T-helper 2 cell treated with Interferon-gamma antibody and Interleukin-4, amounts not matched to agents 5 μg/mL and 100 μg/mL, for 36 hours (primary cell): Measurements from ENCODE around the gene POR.

Source experiments
- DNase-seq: peaks from one replicate; pipeline ENCODE4 v3.0.0; 2021; ENCODE audit warnings: low spot score
- H3K27ac Mint-ChIP-seq: one replicate; pipeline ENCODE4 v1.8.0; 2021; ENCODE audit warnings: mild to moderate bottlenecking, mixed read lengths
- H3K27me3 Mint-ChIP-seq: one replicate; pipeline ENCODE4 v1.8.0; 2021; ENCODE audit warnings: low read depth, mixed read lengths
- H3K36me3 Mint-ChIP-seq: one replicate; pipeline ENCODE4 v1.8.0; 2021; ENCODE audit warnings: low read depth, mixed read lengths
- H3K4me1 Mint-ChIP-seq: one replicate; pipeline ENCODE4 v1.8.0; 2021; ENCODE audit warnings: low read depth, mixed read lengths
- H3K4me3 Mint-ChIP-seq: one replicate; pipeline ENCODE4 v1.8.0; 2022; ENCODE audit warnings: mild to moderate bottlenecking, moderate library complexity, mixed read lengths
- H3K9me3 Mint-ChIP-seq: one replicate; pipeline ENCODE4 v1.8.0; 2021; ENCODE audit warnings: mixed read lengths

POR gene

DNA sequence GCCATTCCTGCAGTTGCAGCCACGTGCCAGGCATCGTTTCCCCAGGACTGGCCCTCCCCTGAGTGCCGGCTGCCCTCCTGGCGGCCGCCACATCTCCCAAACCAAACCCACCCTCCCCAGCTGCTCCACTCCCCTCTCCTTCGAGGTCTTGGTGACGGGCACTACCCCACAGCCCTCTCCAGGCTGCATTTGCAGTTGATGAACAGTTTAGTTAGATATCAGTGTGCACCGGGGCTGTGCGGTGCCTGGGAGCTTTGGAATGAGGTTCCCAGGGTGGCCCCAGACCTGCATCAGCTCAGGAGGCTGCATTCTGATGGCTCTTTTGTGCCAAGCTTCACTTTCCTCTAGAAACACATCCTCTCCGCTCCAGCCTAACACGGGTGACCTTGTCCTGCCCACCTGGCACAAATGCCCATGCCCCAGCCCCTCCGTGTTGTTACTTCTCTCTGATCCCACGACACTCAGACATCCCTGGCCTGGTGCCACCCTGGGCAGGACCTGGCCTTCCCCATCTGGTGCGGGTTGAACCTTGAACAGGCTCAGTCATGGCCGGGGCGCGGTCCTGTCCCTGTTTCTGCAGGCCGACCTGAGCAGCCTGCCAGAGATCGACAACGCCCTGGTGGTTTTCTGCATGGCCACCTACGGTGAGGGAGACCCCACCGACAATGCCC is 64.9 kb downstream of the POR start:
- H3K36me3 Mint-ChIP-seq, result peaks cover 6% of the 10 kb centered on the region
- no peaks in the 10 kb centered on the region for H3K9me3 Mint-ChIP-seq
- no peaks in the 10 kb centered on the region for H3K4me1 Mint-ChIP-seq

GRCh38 chr7:75980430-75981202 is 65.7 kb downstream of the POR start:
- Mint-ChIP-seq H3K27ac (no peak overlapping the region), H3K4me1 (no peaks in the 10 kb centered on the region), H3K4me3 (no peak overlapping the region), H3K27me3 (no peaks in the 10 kb centered on the region), H3K9me3 (no peaks in the 10 kb centered on the region), H3K36me3 (peaks cover 6% of the 10 kb centered on the region)
- no peak for DNase-seq

More for the DNA sequence above, 64.9 kb downstream of the POR start:
- Mint-ChIP-seq H3K27ac (no peak overlapping the region), H3K4me3 (no peak overlapping the region), H3K27me3 (no peaks in the 10 kb centered on the region)
- DNase-seq, result no peak

- H3K9me3 Mint-ChIP-seq, result no peaks in the 10 kb centered on the region
- no peaks in the 10 kb centered on the region for H3K27me3 Mint-ChIP-seq
- peaks cover 6% of the 10 kb centered on the region for H3K36me3 Mint-ChIP-seq
- no peak overlapping the region for H3K27ac Mint-ChIP-seq
- DNase-seq, result no peak
- H3K4me1 Mint-ChIP-seq, result no peaks in the 10 kb centered on the region
- H3K4me3 Mint-ChIP-seq, result no peak overlapping the region
Measured at GRCh38 chr7:75981203-75981452, 66.2 kb downstream of the POR start.

DNA sequence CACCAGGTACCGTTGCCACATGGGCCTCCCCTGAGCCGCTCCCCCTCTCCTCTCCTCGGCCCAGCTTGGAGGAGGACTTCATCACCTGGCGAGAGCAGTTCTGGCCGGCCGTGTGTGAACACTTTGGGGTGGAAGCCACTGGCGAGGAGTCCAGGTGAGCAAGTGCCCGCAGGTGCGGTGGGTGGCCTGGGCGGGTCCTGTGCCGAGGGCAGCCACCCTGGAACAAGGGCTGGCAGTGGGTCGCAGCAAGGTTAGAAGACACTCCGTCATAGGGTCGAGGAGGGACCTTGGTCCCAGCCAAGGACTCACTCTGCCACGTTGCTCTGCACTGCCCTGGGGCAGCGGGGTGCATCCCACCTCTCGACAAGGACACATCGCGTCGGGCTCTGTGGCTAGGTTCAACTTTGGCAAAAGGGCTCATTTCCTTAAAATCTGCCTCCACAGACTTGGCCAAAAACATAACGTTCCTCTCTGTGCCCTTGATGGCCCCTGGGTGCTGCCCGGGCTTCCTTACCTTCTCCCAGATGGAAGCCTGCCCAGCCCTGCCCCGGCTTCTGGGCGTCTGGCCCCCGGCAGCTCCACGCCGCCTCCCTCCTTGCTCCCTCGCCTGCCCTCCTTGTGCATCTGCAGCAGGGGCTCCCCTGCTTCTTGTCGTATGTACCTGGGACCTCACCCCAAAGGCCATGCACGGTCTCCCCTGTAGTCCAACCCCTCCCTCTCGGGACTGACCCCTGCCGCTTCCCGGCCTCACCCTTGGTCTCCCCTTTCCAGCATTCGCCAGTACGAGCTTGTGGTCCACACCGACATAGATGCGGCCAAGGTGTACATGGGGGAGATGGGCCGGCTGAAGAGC is 66.7 kb downstream of the POR start:
- Mint-ChIP-seq H3K4me3 (no peak overlapping the region), H3K9me3 (no peaks in the 10 kb centered on the region)

GRCh38 chr7:75982306-75983064 is 67.5 kb downstream of the POR start:
- Mint-ChIP-seq H3K27ac (no peak overlapping the region), H3K27me3 (no peaks in the 10 kb centered on the region), H3K36me3 (peaks cover 9% of the 10 kb centered on the region), H3K4me3 (no peak overlapping the region), H3K4me1 (no peaks in the 10 kb centered on the region), H3K9me3 (no peaks in the 10 kb centered on the region)
- no peak for DNase-seq

More for the DNA sequence above, 66.7 kb downstream of the POR start:
- Mint-ChIP-seq H3K27me3 (no peaks in the 10 kb centered on the region), H3K36me3 (peaks cover 7% of the 10 kb centered on the region), H3K27ac (no peak overlapping the region), H3K4me1 (no peaks in the 10 kb centered on the region)
- DNase-seq, result no peak

DNA sequence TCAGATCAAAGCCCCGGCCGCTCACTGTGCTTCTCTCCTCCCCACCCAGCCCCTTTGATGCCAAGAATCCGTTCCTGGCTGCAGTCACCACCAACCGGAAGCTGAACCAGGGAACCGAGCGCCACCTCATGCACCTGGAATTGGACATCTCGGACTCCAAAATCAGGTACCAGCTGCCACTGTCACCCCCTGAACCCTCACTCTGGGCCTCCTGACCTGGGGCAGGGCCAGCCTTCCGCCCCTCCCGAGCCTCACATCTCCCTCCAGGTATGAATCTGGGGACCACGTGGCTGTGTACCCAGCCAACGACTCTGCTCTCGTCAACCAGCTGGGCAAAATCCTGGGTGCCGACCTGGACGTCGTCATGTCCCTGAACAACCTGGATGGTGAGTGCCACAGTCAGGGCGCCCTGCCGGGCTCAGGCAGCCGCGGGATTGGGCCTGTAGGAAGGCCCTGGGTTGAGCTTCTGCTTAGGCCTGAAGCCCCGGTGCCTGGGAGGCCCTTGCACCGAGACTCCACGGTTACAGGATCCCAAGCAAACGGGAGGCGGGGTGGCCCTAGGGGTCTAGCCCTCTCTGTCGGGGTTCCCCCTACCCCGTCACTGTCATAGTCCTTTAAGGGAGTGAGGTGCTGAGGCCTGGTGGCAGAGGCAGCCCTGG is 68.6 kb downstream of the POR start:
- Mint-ChIP-seq H3K9me3 (no peaks in the 10 kb centered on the region), H3K36me3 (peaks cover 9% of the 10 kb centered on the region), H3K27ac (no peak overlapping the region), H3K4me3 (no peak overlapping the region), H3K4me1 (no peaks in the 10 kb centered on the region), H3K27me3 (no peaks in the 10 kb centered on the region)
- no peak for DNase-seq

GRCh38 chr7:75984130-75985008 is 69.4 kb downstream of the POR start:
- DNase-seq, result no peak
- H3K4me1 Mint-ChIP-seq, result no peaks in the 10 kb centered on the region
- H3K36me3 Mint-ChIP-seq, result peaks cover 9% of the 10 kb centered on the region
- no peak overlapping the region for H3K4me3 Mint-ChIP-seq
- no peaks in the 10 kb centered on the region for H3K27me3 Mint-ChIP-seq
- H3K27ac Mint-ChIP-seq, result no peak overlapping the region
- H3K9me3 Mint-ChIP-seq, result no peaks in the 10 kb centered on the region

GRCh38 chr7:75985009-75985517 is 70.1 kb downstream of the POR start:
- Mint-ChIP-seq H3K9me3 (no peaks in the 10 kb centered on the region), H3K36me3 (peaks cover 6% of the 10 kb centered on the region), H3K4me3 (no peak overlapping the region), H3K27ac (no peak overlapping the region), H3K4me1 (peaks cover 2% of the 10 kb centered on the region), H3K27me3 (no peaks in the 10 kb centered on the region)
- no peak for DNase-seq

- H3K27ac Mint-ChIP-seq, result no peak overlapping the region
- H3K4me1 Mint-ChIP-seq, result peaks cover 5% of the 10 kb centered on the region
- H3K36me3 Mint-ChIP-seq, result peaks cover 3% of the 10 kb centered on the region
- no peaks in the 10 kb centered on the region for H3K27me3 Mint-ChIP-seq
- H3K4me3 Mint-ChIP-seq, result no peak overlapping the region
- no peak for DNase-seq
- H3K9me3 Mint-ChIP-seq, result no peaks in the 10 kb centered on the region
Measured at GRCh38 chr7:75985518-75986146, 70.7 kb downstream of the POR start.

DNA sequence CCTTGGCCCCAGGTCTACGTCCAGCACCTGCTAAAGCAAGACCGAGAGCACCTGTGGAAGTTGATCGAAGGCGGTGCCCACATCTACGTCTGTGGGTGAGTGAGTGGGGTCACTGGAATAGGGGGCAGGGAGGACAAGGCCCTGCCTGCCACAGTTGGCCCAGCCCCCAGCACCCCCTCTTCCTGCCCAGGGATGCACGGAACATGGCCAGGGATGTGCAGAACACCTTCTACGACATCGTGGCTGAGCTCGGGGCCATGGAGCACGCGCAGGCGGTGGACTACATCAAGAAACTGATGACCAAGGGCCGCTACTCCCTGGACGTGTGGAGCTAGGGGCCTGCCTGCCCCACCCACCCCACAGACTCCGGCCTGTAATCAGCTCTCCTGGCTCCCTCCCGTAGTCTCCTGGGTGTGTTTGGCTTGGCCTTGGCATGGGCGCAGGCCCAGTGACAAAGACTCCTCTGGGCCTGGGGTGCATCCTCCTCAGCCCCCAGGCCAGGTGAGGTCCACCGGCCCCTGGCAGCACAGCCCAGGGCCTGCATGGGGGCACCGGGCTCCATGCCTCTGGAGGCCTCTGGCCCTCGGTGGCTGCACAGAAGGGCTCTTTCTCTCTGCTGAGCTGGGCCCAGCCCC is 71.3 kb downstream of the POR start:
- peaks cover 3% of the 10 kb centered on the region for H3K36me3 Mint-ChIP-seq
- H3K9me3 Mint-ChIP-seq, result no peaks in the 10 kb centered on the region
- H3K4me3 Mint-ChIP-seq, result no peak overlapping the region
- no peaks in the 10 kb centered on the region for H3K27me3 Mint-ChIP-seq
- H3K27ac Mint-ChIP-seq, result no peak overlapping the region
- H3K4me1 Mint-ChIP-seq, result peaks cover 5% of the 10 kb centered on the region
- no peak for DNase-seq

DNA sequence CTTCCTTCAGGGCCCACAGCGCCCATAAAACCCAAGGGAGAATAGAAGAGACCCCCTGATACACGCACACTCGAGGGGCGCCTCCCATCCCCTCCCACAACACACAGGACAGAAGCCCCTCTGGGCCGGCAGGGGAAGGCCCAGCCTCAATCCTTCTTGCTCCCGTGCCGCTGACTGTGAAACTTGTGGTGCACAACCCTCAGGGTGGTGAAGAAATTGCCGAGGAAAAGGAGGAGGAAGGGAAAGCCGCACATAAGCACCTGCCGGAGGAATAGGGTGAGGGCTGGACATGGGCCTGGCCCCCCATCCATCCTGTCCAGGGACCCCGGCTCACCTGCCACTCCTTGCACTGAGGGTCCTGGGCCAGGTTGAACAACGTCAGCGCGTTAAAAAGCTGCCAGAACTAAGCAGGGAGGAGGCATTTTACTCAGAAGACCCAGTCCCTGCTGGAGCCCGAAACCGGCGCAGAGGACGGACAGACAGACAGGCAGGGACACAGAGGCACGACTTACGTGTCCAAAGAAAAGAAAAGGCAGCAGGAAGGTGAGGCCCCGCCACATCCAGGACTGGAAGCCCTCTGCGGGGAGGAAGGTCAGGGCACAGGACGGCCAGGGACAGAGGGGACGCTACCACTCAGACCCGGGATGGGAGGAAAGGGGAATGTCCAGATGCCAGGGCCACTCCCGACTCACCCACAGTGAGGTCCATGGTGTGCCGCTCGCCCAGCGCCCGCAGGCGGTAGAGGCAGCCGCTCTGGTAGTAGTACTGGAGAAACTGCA is 72.3 kb downstream of the POR start:
- H3K27me3 Mint-ChIP-seq, result no peaks in the 10 kb centered on the region
- H3K36me3 Mint-ChIP-seq, result peaks cover 3% of the 10 kb centered on the region
- no peaks in the 10 kb centered on the region for H3K9me3 Mint-ChIP-seq
- H3K4me1 Mint-ChIP-seq, result peaks cover 5% of the 10 kb centered on the region
- DNase-seq, result no peak
- H3K4me3 Mint-ChIP-seq, result no peak overlapping the region
- H3K27ac Mint-ChIP-seq, result peak overlapping the region; percentile 63
